Measurements from ENCODE around the gene RASIP1. TPM values are rescaled to one million over a fixed set of nuclear protein-coding genes. Genes with fewer than 3 reads are reported as not detected.

RASIP1 gene
- total and polyA plus RNA-seq, 5 experiments from 2014 or later = 0.10 to 0.26 (median 0.25) TPM; not detected in 2

GRCh38 chr19:48739404-48740163, 826 bp downstream of the RASIP1 start:
- no peaks in the 10 kb centered on the region for H3K36me3 Mint-ChIP-seq
- peak overlapping the region in 1 of 10 donors; percentile 57 for H3K27ac Mint-ChIP-seq
- peak overlapping the region in 9 of 10 donors; percentile 25 to 82 (median 52) for H3K4me3 Mint-ChIP-seq
- H3K9me3 Mint-ChIP-seq = peaks cover 0 to 2% (median 0%) of the 10 kb centered on the region in 9 donors
- H3K4me1 Mint-ChIP-seq = peaks cover 6 to 27% (median 21%) of the 10 kb centered on the region in 4 donors
- DNase-seq = no peak
- peaks cover 0 to 15% (median 2%) of the 10 kb centered on the region in 5 donors for H3K27me3 Mint-ChIP-seq
- ATAC-seq = peak; percentile 4 to 18
- POLR2A ChIA-PET = interaction anchor here (0.5 to 2.5 kb wide), 13 partner anchors 9 to 755 kb away, joined by 3 to 15 read pairs (median 5); partner anchors contain the start of genes CA11, DBP and FUT1

GRCh38 chr19:48738557-48739403, 1.6 kb downstream of the RASIP1 start:
- peaks cover 6 to 27% (median 21%) of the 10 kb centered on the region in 4 donors for H3K4me1 Mint-ChIP-seq

GRCh38 chr19:48737360-48737998, 2.9 kb downstream of the RASIP1 start:
- Mint-ChIP-seq H3K4me1 (peaks cover 6 to 27% (median 21%) of the 10 kb centered on the region in 4 donors), H3K4me3 (peak overlapping the region in 7 of 10 donors; percentile 18 to 67 (median 22)), H3K27me3 (peaks cover 0 to 5% (median 0%) of the 10 kb centered on the region in 5 donors), H3K36me3 (no peaks in the 10 kb centered on the region), H3K27ac (peak overlapping the region in 3 of 10 donors; percentile 15 to 62 (median 24)), H3K9me3 (peaks cover 0 to 2% (median 0%) of the 10 kb centered on the region in 9 donors)
- DNase-seq (no peak), ATAC-seq (no peak)
- POLR2A ChIA-PET = interaction anchor here (1.7 kb wide), 1 partner anchor 100 kb away, joined by 5 read pairs; the partner anchor contains the start of gene DBP

More at GRCh38 chr19:48738557-48739403, 1.6 kb downstream of the RASIP1 start:
- DNase-seq (peak; percentile 75 to 96 (median 86)), ATAC-seq (peak; percentile 90 to 93)
- Mint-ChIP-seq H3K4me3 (peak overlapping the region; percentile 15 to 77 (median 64)), H3K36me3 (no peaks in the 10 kb centered on the region), H3K27me3 (peaks cover 0 to 8% (median 0%) of the 10 kb centered on the region in 5 donors), H3K27ac (peak overlapping the region in 5 of 10 donors; percentile 34 to 80 (median 75)), H3K9me3 (peaks cover 0 to 2% (median 0%) of the 10 kb centered on the region in 9 donors)
- POLR2A ChIA-PET = interaction anchor here (0.6 to 2.5 kb wide), 13 partner anchors 11 to 756 kb away, joined by 3 to 15 read pairs (median 5); partner anchors contain the start of genes CA11, DBP and FUT1

DNA sequence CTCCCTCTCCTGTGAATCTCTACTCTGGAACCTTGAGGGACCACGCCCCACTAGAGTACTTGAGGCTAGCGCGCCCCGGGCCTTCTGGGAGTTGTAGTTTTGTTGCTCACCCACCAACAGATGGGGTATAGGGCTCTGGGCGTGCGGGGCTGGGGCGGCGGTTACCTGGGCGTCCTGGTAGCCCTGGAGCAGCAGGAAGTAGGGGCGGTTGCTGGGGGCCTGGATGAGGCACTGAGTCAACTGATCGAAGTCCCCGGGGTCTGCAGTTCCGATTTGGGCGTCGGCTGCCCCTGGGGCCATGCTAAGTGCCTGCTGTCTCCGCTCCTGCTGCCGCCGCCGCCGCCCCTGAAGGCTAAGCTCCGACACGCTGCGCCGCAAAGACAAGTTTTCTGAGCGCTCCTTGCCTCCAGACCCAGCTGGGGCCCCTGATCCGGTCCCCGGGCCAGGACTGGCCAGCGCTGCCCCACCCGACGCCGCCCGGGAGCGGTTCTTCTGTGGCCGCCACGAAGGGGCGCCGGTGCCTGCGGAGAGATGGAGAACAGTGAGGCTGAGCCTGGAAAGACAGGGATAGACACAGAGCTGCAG, 5.3 kb downstream of the RASIP1 start:
- Mint-ChIP-seq H3K27me3 (peaks cover 0 to 5% (median 0%) of the 10 kb centered on the region in 5 donors), H3K4me3 (no peak overlapping the region), H3K27ac (no peak overlapping the region), H3K9me3 (peaks cover 0 to 2% (median 0%) of the 10 kb centered on the region in 9 donors), H3K4me1 (peaks cover 2 to 10% (median 9%) of the 10 kb centered on the region in 4 donors), H3K36me3 (no peaks in the 10 kb centered on the region)
- POLR2A ChIA-PET = interaction anchor here (0.6 kb wide), 1 partner anchor 184 kb away, joined by 3 read pairs; no protein-coding TSS in a partner anchor
- DNase-seq (no peak), ATAC-seq (no peak)

GRCh38 chr19:48734625-48735024, 5.8 kb downstream of the RASIP1 start:
- peaks cover 0 to 2% (median 0%) of the 10 kb centered on the region in 9 donors for H3K9me3 Mint-ChIP-seq
- POLR2A ChIA-PET = interaction anchor here (0.6 to 0.8 kb wide), 2 partner anchors 89 to 185 kb away, joined by 3 read pairs; partner anchors contain the start of gene CA11
- no peak overlapping the region for H3K27ac Mint-ChIP-seq
- ATAC-seq (no peak), DNase-seq (no peak)
- H3K4me3 Mint-ChIP-seq = no peak overlapping the region
- peaks cover 0 to 5% (median 0%) of the 10 kb centered on the region in 5 donors for H3K27me3 Mint-ChIP-seq
- H3K4me1 Mint-ChIP-seq = peaks cover 2 to 6% (median 4%) of the 10 kb centered on the region in 4 donors
- H3K36me3 Mint-ChIP-seq = no peaks in the 10 kb centered on the region

- Mint-ChIP-seq H3K4me3 (no peak overlapping the region), H3K27me3 (peaks cover 0 to 5% (median 0%) of the 10 kb centered on the region in 5 donors), H3K27ac (no peak overlapping the region), H3K4me1 (peaks cover under 1 to 11% (median 7%) of the 10 kb centered on the region in 4 donors), H3K9me3 (peaks cover 0 to 6% (median 3%) of the 10 kb centered on the region in 9 donors), H3K36me3 (peaks cover 0 to 5% (median 3%) of the 10 kb centered on the region in 3 donors)
- DNase-seq (no peak), ATAC-seq (no peak)
- POLR2A ChIA-PET = no interaction called here
These were observed 9.0 kb downstream of the RASIP1 start for GRCh38 chr19:48731452-48731851.

DNA sequence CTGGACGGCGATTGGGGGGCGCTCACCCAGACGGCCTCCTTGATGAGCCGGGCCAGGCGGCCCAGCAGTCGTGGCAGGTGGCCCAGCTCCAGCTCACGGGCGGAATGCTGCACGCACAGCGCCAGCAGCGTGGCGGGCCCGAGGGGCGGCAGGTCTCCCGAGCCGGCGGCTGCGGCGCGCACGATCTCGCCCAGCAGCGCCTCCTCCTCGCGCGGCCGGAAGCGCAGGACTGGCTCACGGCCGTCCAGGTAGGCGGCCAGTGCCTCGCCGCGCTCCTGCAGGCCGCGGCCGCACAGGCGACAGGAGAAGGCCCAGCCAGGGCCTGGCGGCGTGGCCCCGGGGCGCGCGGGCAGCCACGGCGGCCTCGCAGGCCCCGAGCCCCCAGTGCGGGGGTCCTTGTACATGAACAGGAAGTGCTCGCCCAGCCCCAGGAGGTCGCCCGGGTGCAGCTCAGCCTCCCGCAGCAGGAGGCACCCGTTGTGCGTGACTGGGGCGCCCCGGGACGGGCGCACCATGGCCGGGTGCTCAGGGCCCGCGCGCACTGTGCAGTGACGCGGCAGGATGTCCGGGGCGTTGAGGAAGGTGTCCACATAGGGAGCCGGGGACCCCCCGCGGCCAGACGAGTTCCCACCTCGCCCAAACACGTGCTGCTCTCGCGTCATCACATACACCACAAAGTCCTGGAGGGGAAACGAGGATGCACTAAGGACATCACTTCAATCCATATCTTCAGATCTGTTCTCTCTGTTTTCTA, 11.3 kb downstream of the RASIP1 start:
- no peak overlapping the region for H3K27ac Mint-ChIP-seq
- peaks cover 0 to 5% (median 0%) of the 10 kb centered on the region in 5 donors for H3K27me3 Mint-ChIP-seq
- peaks cover 6 to 21% (median 14%) of the 10 kb centered on the region in 9 donors for H3K9me3 Mint-ChIP-seq
- peaks cover 11 to 25% (median 23%) of the 10 kb centered on the region in 4 donors for H3K4me1 Mint-ChIP-seq
- ATAC-seq (no peak), DNase-seq (no peak)
- H3K4me3 Mint-ChIP-seq = peak overlapping the region in 1 of 10 donors; percentile 20
- H3K36me3 Mint-ChIP-seq = peaks cover 0 to 17% (median 14%) of the 10 kb centered on the region in 3 donors
- POLR2A ChIA-PET = interaction anchor here (1.1 to 1.6 kb wide), 2 partner anchors 10 to 14 kb away, joined by 4 to 11 read pairs; no protein-coding TSS in a partner anchor

GRCh38 chr19:48726556-48726955, 13.9 kb downstream of the RASIP1 start:
- POLR2A ChIA-PET = interaction anchor here (0.6 to 3.0 kb wide), 4 partner anchors 10 to 235 kb away, joined by 3 to 15 read pairs (median 4); partner anchors contain the start of gene RASIP1
- Mint-ChIP-seq H3K9me3 (peaks cover 6 to 21% (median 14%) of the 10 kb centered on the region in 9 donors), H3K27ac (peak overlapping the region; percentile 42 to 96 (median 88)), H3K4me3 (peak overlapping the region in 9 of 10 donors; percentile 19 to 63 (median 30)), H3K27me3 (no peaks in the 10 kb centered on the region), H3K36me3 (peaks cover 0 to 17% (median 14%) of the 10 kb centered on the region in 3 donors), H3K4me1 (peaks cover 11 to 32% (median 25%) of the 10 kb centered on the region in 4 donors)
- ATAC-seq = peak in 1 of 2 donors; percentile 72
- peak in 4 of 10 donors; percentile 39 to 67 (median 59) for DNase-seq

DNA sequence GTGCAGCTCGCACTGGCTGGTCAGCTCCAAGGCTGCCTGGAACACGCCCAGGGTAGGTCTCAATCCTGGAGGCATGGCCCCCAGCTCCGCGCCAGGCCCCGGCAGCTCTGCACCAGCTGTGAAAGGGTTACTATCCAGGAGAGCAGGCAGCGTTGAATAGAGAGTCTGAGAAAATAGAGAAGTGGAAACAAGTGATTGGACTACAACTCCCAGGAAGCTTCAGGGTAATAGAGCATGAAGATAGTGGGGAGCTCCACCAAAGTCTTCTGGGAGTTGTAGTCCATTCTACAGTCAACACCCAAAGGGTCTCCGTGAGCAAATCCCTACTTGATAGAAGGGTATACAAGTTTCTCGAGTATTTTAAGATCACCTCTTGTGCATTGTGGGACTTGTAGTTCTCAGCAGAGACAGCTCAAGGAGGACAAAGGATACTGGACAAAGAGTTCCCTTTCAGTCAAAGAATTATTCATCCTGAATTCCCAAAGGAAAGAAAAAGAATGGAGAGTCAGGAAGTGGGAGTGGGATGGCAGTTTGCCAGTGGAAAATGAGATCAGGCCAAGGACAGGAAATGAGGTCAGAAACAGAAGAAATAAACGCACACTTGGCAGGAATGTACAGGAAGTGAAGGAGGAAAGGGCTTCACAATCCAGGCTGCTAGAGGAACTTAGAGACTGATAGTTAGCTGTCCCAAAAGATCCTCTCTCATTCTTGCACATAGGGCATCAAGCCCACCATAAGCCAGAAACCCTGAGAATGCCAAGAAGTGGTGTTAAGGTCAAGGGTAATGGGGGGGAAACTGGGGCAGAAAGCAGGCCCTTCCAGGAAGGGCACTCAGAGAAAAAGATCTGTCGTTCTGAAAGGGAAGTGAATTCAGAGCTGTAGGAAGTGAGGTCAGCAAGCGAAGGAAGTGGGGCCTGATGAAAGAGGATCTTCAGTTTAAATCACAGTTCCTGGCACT, 15.3 kb downstream of the RASIP1 start:
- Mint-ChIP-seq H3K9me3 (peaks cover 6 to 21% (median 14%) of the 10 kb centered on the region in 9 donors), H3K27me3 (no peaks in the 10 kb centered on the region), H3K4me1 (peaks cover 12 to 41% (median 35%) of the 10 kb centered on the region in 4 donors), H3K27ac (peak overlapping the region; percentile 86 to 98 (median 92)), H3K4me3 (peak overlapping the region in 9 of 10 donors; percentile 48 to 81 (median 69)), H3K36me3 (peaks cover 0 to 17% (median 14%) of the 10 kb centered on the region in 3 donors)
- POLR2A ChIA-PET = interaction anchor here (0.9 to 3.0 kb wide), 9 partner anchors 9 to 175 kb away, joined by 3 to 16 read pairs (median 4); partner anchors contain the start of genes NUCB1, RASIP1, RPL18 and SPHK2
- peak in 7 of 10 donors; percentile 37 to 75 (median 53) for DNase-seq
- peak; percentile 47 to 49 for ATAC-seq

Measured in naive thymus-derived CD8-positive, alpha-beta T cell (primary cell).